ENCODE results near the gene MYH6. TPM values are rescaled to one million over a fixed set of nuclear protein-coding genes. Genes with fewer than 3 reads are reported as not detected.

The MYH6 gene
- total RNA-seq, 1 donor from 2014 or later = not detected

DNA sequence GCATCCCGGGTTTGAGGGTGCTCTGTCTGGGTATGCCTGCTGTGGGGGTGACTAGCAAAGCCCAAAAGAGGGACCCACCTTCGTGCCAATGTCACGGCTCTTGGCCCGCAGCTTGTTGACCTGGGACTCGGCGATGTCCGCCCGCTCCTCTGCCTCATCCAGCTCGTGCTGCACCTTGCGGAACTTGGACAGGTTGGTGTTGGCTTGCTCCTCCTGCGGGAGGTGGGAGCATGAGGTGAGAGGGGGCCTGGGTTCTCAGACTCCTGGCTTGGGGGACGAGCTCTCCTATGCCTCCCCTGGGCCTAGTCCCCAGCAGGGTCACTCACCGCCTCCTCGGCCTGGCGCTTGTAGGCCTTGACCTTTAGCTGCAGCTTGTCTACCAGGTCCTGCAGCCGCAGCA lies 5.6 kb upstream of the MYH6 start:
- no peaks in the 10 kb centered on the region for H3K36me3 ChIP-seq
- no peaks in the 10 kb centered on the region for H3K27me3 ChIP-seq
- H3K4me3 ChIP-seq = no peak overlapping the region
- TF ChIP-seq, protein P1, sequence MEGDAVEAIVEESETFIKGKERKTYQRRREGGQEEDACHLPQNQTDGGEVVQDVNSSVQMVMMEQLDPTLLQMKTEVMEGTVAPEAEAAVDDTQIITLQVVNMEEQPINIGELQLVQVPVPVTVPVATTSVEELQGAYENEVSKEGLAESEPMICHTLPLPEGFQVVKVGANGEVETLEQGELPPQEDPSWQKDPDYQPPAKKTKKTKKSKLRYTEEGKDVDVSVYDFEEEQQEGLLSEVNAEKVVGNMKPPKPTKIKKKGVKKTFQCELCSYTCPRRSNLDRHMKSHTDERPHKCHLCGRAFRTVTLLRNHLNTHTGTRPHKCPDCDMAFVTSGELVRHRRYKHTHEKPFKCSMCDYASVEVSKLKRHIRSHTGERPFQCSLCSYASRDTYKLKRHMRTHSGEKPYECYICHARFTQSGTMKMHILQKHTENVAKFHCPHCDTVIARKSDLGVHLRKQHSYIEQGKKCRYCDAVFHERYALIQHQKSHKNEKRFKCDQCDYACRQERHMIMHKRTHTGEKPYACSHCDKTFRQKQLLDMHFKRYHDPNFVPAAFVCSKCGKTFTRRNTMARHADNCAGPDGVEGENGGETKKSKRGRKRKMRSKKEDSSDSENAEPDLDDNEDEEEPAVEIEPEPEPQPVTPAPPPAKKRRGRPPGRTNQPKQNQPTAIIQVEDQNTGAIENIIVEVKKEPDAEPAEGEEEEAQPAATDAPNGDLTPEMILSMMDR (IDR thresholded peaks at IDR 0.05) = no peak
- no peak for TF ChIP-seq POLR2AphosphoS5 (IDR thresholded peaks at IDR 0.05; ENCODE audit: insufficient read depth in 1 of 2, low read depth in 1 of 2)
- no peak for TF ChIP-seq POLR2A (IDR thresholded peaks at IDR 0.05)
- DNase-seq (ENCODE audit: extremely low spot score in 2 of 2) = no peak
- H3K9me3 ChIP-seq = no peaks in the 10 kb centered on the region
- H3K4me1 ChIP-seq = no peaks in the 10 kb centered on the region
- intact Hi-C loops (cut with DNase I) = no loop called here
- no peak overlapping the region for H3K27ac ChIP-seq

DNA sequence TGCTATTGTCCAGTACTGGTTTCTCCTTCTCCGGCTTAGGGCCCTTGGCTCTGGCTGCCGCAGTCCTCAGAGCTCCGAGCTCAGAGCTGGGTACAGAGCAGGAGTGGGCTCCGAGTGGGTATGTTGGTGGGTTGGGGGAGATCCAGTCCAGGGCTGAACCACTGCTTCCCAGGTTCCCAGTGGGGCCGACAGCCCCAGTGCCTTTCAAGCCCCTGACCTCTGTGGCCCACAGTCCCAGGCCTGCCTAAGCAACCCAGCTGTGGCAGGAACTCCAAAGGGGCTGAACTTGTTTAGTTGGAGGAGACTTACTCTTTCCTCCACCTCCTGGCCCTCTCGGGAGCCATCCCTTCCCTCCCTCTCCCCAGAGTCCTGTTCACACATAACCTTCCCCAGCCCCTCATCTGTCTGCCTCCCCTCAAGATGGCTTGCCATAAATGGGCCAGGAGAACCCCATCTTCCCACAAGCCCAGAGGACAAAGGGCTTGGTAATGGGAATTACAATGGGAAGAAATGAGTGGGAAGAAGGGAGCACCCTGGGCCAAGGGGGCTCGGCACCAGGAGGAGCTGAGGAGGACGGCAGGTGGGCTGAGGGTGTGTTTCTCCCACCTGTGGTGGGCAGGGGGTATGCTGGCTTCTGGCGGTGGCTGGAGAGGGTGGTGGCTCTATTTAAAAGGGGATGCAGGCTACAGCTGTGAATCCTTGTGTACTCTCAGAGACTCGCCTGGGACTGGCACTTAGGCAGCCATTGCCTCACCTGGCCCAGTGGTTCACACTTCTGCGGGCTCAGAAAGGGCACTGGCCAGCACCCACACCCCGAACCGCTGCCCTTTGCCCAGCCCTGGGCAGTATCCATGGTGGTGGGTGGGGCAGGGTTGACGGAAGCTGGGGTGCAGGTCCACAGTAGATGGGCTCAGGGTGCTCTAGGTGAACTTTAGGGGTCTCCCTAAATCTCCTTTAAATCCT lies 3.8 kb upstream of the MYH6 start:
- Histone ChIP-seq H3K4me3 (no peak overlapping the region), H3K9me3 (no peaks in the 10 kb centered on the region), H3K27ac (no peak overlapping the region), H3K36me3 (no peaks in the 10 kb centered on the region), H3K27me3 (no peaks in the 10 kb centered on the region), H3K4me1 (no peaks in the 10 kb centered on the region)
- TF ChIP-seq POLR2AphosphoS5 (IDR thresholded peaks at IDR 0.05; ENCODE audit: insufficient read depth in 1 of 2, low read depth in 1 of 2) (no peak), POLR2A (IDR thresholded peaks at IDR 0.05) (no peak)
- TF ChIP-seq, protein P1 (IDR thresholded peaks at IDR 0.05) = no peak
- no peak for DNase-seq (ENCODE audit: extremely low spot score in 2 of 2)
- intact Hi-C loops (cut with DNase I) = no loop called here

DNA sequence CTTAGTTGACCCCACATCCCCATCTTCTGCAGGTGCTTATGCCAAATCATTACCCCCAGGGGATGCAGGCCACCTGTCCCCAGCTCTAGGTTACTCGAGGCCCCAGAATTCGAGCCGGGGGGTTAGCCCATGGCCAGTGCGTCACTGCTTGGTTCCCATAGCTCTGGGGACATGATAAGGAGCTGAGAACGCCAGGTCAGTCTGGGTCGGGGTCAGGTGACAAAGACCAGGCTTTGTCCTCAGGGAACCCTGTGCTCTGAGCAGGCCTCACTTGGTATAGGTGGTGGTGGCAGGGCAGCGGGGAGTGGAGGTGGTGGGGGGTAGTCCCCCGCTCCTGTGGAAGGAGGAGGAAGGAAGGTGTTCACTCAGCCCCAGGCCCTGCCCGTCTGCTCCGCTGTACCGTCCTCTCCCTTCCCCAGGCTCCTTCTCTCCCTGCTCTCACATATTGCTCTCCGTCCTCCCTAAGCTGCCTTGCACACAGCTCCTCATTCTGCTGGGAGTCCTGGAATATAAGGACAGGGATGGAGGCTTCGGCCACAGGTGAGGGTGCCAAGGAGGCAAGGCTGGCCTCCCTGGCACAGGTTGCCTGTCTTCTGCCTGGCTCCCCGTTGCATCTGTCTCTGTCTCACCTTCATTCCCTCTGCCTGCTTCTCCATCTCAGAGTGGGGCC lies 2.0 kb upstream of the MYH6 start:
- no peaks in the 10 kb centered on the region for H3K4me1 ChIP-seq
- H3K27ac ChIP-seq = no peak overlapping the region
- DNase-seq (ENCODE audit: extremely low spot score in 2 of 2) = no peak
- H3K36me3 ChIP-seq = no peaks in the 10 kb centered on the region
- TF ChIP-seq, protein P1 (IDR thresholded peaks at IDR 0.05) = no peak
- TF ChIP-seq POLR2A (IDR thresholded peaks at IDR 0.05) (no peak), POLR2AphosphoS5 (IDR thresholded peaks at IDR 0.05; ENCODE audit: insufficient read depth in 1 of 2, low read depth in 1 of 2) (no peak)
- intact Hi-C loops (cut with DNase I) = loop anchor here (5.0 kb wide), 1 partner anchor 758 kb away; no protein-coding TSS in a partner anchor
- H3K9me3 ChIP-seq = no peaks in the 10 kb centered on the region
- no peaks in the 10 kb centered on the region for H3K27me3 ChIP-seq
- no peak overlapping the region for H3K4me3 ChIP-seq

DNA sequence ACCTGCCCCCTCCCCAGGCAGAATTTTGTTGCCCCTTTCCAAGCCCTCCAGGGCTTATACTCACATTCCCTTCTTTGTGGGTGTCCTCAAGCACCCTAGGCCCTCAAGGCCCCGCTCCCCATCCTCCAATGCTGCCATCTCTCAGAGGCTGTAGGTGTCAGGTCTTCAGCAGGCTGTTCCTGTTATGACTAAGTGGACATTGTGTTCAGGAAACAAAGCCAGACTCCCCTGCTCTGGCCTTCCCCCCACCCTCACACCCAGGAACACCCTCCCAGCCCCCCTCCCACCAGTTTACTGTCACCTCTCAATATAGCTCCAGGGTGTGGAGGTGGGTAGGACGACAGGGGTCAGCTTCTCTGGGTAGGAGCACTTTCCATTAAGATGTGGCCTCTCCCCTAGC lies 1.4 kb upstream of the MYH6 start:
- intact Hi-C loops (cut with DNase I) = loop anchor here (5.0 kb wide), 1 partner anchor 757 kb away; no protein-coding TSS in a partner anchor
- no peak for DNase-seq (ENCODE audit: extremely low spot score in 2 of 2)
- no peak overlapping the region for H3K4me3 ChIP-seq
- H3K27me3 ChIP-seq = no peaks in the 10 kb centered on the region
- no peaks in the 10 kb centered on the region for H3K9me3 ChIP-seq
- H3K27ac ChIP-seq = no peak overlapping the region
- H3K4me1 ChIP-seq = no peaks in the 10 kb centered on the region
- TF ChIP-seq POLR2AphosphoS5 (IDR thresholded peaks at IDR 0.05; ENCODE audit: insufficient read depth in 1 of 2, low read depth in 1 of 2) = no peak
- TF ChIP-seq, protein P1 (IDR thresholded peaks at IDR 0.05) = no peak
- TF ChIP-seq POLR2A (IDR thresholded peaks at IDR 0.05) = no peak
- no peaks in the 10 kb centered on the region for H3K36me3 ChIP-seq
